B cell (primary cell): Measurements from ENCODE around the gene WIPI1. TPM values are rescaled to one million over a fixed set of nuclear protein-coding genes. Genes with fewer than 3 reads are reported as not detected.

Experiments used
- ATAC-seq: fragments of 200-7000 bp; cut with Tn5 transposase; one replicate; pipeline ENCODE4 v1.10.0; 2021; ENCODE audit warnings: low read depth, mild to moderate bottlenecking, moderate number of reproducible peaks, moderate library complexity
- CTCF ChIA-PET: fragments of 350-600 bp; sonication (Branson Sonifier 250); formaldehyde crosslinking; loops from one replicate; lab custom pipeline; 2021; ENCODE audit warnings: antibody characterized with exemption, inconsistent platforms; lab: Charles Lee
- POLR2A ChIA-PET: fragments of 350-600 bp; sonication (Branson Sonifier 250); formaldehyde crosslinking; loops from one replicate; lab custom pipeline; 2021; ENCODE audit warnings: antibody characterized with exemption; lab: Charles Lee
- DNase-seq: peaks from one replicate; pipeline ENCODE4 v3.0.0; 2013
- H2AFZ ChIP-seq: 2 replicates; pipeline ENCODE4 v1.6.1; 2012; ENCODE audit warnings: mild to moderate bottlenecking, low read depth, low read length; ENCODE audit not compliant: insufficient read depth, poor library complexity, severe bottlenecking
- H3K27ac ChIP-seq, 2 donors: 1 replicate in 1 of 2; 2 replicates in 1 of 2; pipeline ENCODE4 v1.5.1; 2012 to 2013; ENCODE audit warnings: low read length in 2 of 2, mild to moderate bottlenecking in 2 of 2, moderate library complexity in 1 of 2
- H3K27me3 ChIP-seq, 4 experiments: fragments of 200-600 bp in 1 of 4; sonication (generic) in 1 of 4; replicated peaks in 1 of 4; 1 replicate in 2 of 4; 2 replicates in 2 of 4; pipeline versions ENCODE4 v1.6.1 to v1.7.0; 2013 to 2016; ENCODE audit warnings: low read length in 3 of 4, mild to moderate bottlenecking in 2 of 4, mixed read lengths in 1 of 4, moderate library complexity in 1 of 4; ENCODE audit not compliant: insufficient read depth in 4 of 4, control insufficient read depth in 3 of 4; ENCODE audit errors: control extremely low read depth in 1 of 4
- H3K36me3 ChIP-seq, 2 experiments: replicated peaks in 1 of 2; 1 replicate in 1 of 2; 2 replicates in 1 of 2; pipeline versions ENCODE4 v1.6.1 to v1.7.1; 2013; ENCODE audit warnings: low read length in 1 of 2; ENCODE audit not compliant: insufficient read depth in 2 of 2, control insufficient read depth in 1 of 2; ENCODE audit errors: control extremely low read depth in 1 of 2, extremely low read depth in 1 of 2
- H3K4me1 ChIP-seq, 2 donors: fragments of 200-600 bp in 1 of 2; sonication (generic) in 1 of 2; 1 replicate in 1 of 2; 2 replicates in 1 of 2; pipeline versions ENCODE4 v1.5.1 to v1.6.1; 2013 to 2017; ENCODE audit warnings: low read length in 2 of 2; ENCODE audit not compliant: control insufficient read depth in 2 of 2, insufficient read depth in 2 of 2
- H3K4me2 ChIP-seq: replicated peaks from 2 replicates; pipeline ENCODE3; 2012; ENCODE audit warnings: mild to moderate bottlenecking, low read depth, low read length; ENCODE audit not compliant: poor library complexity, severe bottlenecking
- H3K4me3 ChIP-seq, 5 experiments: fragments of 200-600 bp in 1 of 5; sonication (generic) in 1 of 5; 1 replicate in 3 of 5; 2 replicates in 2 of 5; pipeline versions ENCODE4 v1.5.1 to v1.7.0; 2011 to 2016; ENCODE audit warnings: low read length in 4 of 5, mild to moderate bottlenecking in 4 of 5, low read depth in 2 of 5, control low read depth in 1 of 5, moderate library complexity in 1 of 5; ENCODE audit not compliant: insufficient read depth in 1 of 5; ENCODE audit errors: control extremely low read depth in 1 of 5, extremely low read depth in 1 of 5
- H3K79me2 ChIP-seq: fragments of 200-600 bp; sonication (generic); one replicate; pipeline ENCODE4 v1.6.0; 2016; ENCODE audit warnings: low read length; ENCODE audit not compliant: control insufficient read depth, insufficient read depth
- H3K9ac ChIP-seq: fragments of 200-600 bp; sonication (generic); 2 replicates; pipeline ENCODE4 v1.6.1; 2017; ENCODE audit warnings: mild to moderate bottlenecking, low read length, moderate library complexity
- H3K9me3 ChIP-seq, 3 donors: one replicate each; pipeline versions ENCODE4 v1.6.1 to v1.7.1; 2013; ENCODE audit warnings: low read length in 2 of 3; ENCODE audit not compliant: control insufficient read depth in 2 of 3, insufficient read depth in 1 of 3; ENCODE audit errors: control extremely low read depth in 1 of 3
- H4K20me1 ChIP-seq: 2 replicates; pipeline ENCODE4 v1.6.0; 2012; ENCODE audit warnings: mild to moderate bottlenecking, low read length; ENCODE audit not compliant: insufficient read depth, control insufficient read depth, poor library complexity, severe bottlenecking
- H3K27ac Mint-ChIP-seq: one replicate; pipeline ENCODE4 v1.8.0; 2021; ENCODE audit warnings: mixed read lengths
- H3K27me3 Mint-ChIP-seq: one replicate; pipeline ENCODE4 v1.8.0; 2021; ENCODE audit warnings: mixed read lengths
- H3K4me1 Mint-ChIP-seq: one replicate; pipeline ENCODE4 v1.8.0; 2021; ENCODE audit warnings: mixed read lengths
- H3K4me3 Mint-ChIP-seq: one replicate; pipeline ENCODE4 v1.8.0; 2021; ENCODE audit warnings: mixed read lengths
- H3K9me3 Mint-ChIP-seq: one replicate; pipeline ENCODE4 v1.8.0; 2022; ENCODE audit warnings: mixed read lengths; ENCODE audit not compliant: insufficient read depth
- EZH2 ChIP-seq: IDR thresholded peaks from 2 replicates; pipeline ENCODE4 v1.6.1; 2012; ENCODE audit warnings: borderline replicate concordance, low read depth, mild to moderate bottlenecking, moderate library complexity, low read length; ENCODE audit not compliant: insufficient read depth, poor library complexity, severe bottlenecking
- WGBS: methylation state at CpG from one replicate; pipeline ENCODE4 v1.1.5; 2013; ENCODE audit warnings: missing lambda C conversion rate; ENCODE audit not compliant: insufficient coverage; 5-methylcytosine and 5-hydroxymethylcytosine counted together
- intact Hi-C: fragments of 100-400 bp; cut with micrococcal nuclease; formaldehyde crosslinking; loops from one replicate; pipeline ENCODE4 v1.10.0; 2022
- polyA plus RNA-seq: library from polyadenylated mRNA; depleted of rRNA; stranded (reverse); fragments of >200 nt; gene quantifications from 2 replicates; pipeline ENCODE4 v1.2.3, GENCODE V29; 2012
- total RNA-seq, 2 donors: library from RNA; stranded (reverse); fragments of 120-200 nt in 1 of 2; gene quantifications; 1 replicate in 1 of 2; 2 replicates in 1 of 2; pipeline versions ENCODE4 v1.2.3 to v1.2.4, GENCODE V29; 2013 to 2022
- TF ChIP-seq, protein P1 (sequence below): fragments of 200-600 bp; IDR thresholded peaks from one replicate; pipeline ENCODE4 v1.8.0; 2022; ENCODE audit warnings: antibody characterized with exemption, mild to moderate bottlenecking

WIPI1 gene
- total and polyA plus RNA-seq, 2 donors (not counting 1 experiment from before 2014, with no cell fraction given) = 6.0 to 14.7 TPM

DNA sequence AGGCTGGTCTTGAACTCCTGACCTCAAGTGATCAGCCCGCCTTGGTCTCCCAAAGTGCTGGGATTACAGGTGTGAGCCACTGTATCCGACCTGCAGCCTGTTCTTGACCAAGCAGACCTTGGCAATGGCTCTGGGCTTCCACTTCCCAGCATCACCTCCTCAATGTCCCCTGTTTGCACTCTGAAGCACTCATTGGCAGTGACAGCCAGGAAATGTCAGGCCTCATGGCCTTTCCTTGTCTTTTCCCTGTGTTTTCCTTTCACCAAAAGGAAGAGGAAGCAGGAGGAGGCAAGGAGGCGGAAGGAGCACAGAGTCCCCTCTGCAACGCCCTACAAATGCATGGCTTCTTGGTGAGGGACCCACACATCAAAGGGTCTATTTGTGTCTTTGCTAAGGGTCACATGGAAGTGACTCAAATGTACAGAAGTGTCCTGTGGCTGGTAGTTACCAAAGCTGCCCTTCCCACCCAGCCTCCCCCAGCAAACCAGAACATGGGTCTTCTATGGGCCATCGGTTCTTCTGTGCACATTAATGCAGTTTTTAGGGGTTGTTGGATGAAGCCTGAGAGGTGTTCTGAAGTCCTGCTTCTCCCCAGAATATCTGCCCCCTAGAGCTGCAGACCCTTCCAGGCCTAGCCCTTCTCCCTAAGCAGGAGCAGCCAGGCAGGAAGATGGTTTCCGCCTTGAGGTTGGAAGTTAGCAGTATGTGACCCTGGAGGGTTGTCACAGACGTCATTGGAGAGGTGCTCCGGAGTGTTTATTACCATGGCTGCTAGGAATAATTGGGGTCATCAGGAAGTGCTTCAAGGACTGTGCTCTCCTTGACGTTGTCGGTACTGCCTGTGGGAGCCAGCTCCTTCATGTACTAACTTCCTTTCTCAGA lies 60.8 kb downstream of the WIPI1 start:
- WGBS = 69% methylated on average over 7 of the region's 10 CpGs
- TF ChIP-seq, protein P1, sequence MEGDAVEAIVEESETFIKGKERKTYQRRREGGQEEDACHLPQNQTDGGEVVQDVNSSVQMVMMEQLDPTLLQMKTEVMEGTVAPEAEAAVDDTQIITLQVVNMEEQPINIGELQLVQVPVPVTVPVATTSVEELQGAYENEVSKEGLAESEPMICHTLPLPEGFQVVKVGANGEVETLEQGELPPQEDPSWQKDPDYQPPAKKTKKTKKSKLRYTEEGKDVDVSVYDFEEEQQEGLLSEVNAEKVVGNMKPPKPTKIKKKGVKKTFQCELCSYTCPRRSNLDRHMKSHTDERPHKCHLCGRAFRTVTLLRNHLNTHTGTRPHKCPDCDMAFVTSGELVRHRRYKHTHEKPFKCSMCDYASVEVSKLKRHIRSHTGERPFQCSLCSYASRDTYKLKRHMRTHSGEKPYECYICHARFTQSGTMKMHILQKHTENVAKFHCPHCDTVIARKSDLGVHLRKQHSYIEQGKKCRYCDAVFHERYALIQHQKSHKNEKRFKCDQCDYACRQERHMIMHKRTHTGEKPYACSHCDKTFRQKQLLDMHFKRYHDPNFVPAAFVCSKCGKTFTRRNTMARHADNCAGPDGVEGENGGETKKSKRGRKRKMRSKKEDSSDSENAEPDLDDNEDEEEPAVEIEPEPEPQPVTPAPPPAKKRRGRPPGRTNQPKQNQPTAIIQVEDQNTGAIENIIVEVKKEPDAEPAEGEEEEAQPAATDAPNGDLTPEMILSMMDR = no peak
- TF ChIP-seq EZH2 = no peak
- Histone ChIP-seq H3K79me2 (no peaks in the 10 kb centered on the region), H3K9ac (no peak overlapping the region), H3K36me3 (no peaks in the 10 kb centered on the region), H4K20me1 (no peaks in the 10 kb centered on the region), H3K27ac (no peak overlapping the region), H3K9me3 (peaks cover 0 to 16% (median 7%) of the 10 kb centered on the region in 3 donors), H3K4me2 (no peak overlapping the region), H2AFZ (no peak overlapping the region), H3K4me1 (peaks cover 0 to 6% of the 10 kb centered on the region in 2 donors), H3K4me3 (no peak overlapping the region), H3K27me3 (no peaks in the 10 kb centered on the region)
- POLR2A ChIA-PET = no interaction called here
- no peaks in the 10 kb centered on the region for H3K9me3 Mint-ChIP-seq
- intact Hi-C loops = loop anchor here (5.0 kb wide), 1 partner anchor 224 kb away; no protein-coding TSS in a partner anchor
- DNase-seq = no peak
- peaks cover 3% of the 10 kb centered on the region for H3K27me3 Mint-ChIP-seq
- no peak overlapping the region for H3K27ac Mint-ChIP-seq
- CTCF ChIA-PET = interaction anchor here (1.0 to 8.7 kb wide), 3 partner anchors 8 to 213 kb away, joined by 4 to 126 read pairs (median 4); no protein-coding TSS in a partner anchor
- no peak for ATAC-seq
- no peak overlapping the region for H3K4me3 Mint-ChIP-seq
- peaks cover 8% of the 10 kb centered on the region for H3K4me1 Mint-ChIP-seq
